ENCODE results near the gene OSBPL9.

DNA sequence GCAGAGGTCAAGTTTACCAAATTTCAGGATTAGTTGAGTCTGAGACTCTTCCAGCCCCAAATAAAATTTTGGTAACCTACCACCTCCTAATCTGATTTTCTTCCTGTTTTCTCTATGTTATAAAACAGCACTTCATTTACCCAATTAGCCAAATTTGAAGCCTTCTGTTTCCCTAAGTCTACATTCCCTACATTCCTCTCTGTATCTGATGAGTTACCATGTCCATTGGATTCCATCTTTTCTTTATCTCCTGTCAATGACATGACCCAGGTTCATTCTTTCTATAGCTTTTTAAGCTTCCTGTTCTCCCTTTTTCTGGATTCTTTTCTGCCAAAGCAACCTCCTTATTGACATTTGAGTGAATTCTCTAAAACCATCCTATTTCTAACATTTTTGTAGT is 72.8 kb downstream of the OSBPL9 start:
- TF ChIP-seq, protein P1, sequence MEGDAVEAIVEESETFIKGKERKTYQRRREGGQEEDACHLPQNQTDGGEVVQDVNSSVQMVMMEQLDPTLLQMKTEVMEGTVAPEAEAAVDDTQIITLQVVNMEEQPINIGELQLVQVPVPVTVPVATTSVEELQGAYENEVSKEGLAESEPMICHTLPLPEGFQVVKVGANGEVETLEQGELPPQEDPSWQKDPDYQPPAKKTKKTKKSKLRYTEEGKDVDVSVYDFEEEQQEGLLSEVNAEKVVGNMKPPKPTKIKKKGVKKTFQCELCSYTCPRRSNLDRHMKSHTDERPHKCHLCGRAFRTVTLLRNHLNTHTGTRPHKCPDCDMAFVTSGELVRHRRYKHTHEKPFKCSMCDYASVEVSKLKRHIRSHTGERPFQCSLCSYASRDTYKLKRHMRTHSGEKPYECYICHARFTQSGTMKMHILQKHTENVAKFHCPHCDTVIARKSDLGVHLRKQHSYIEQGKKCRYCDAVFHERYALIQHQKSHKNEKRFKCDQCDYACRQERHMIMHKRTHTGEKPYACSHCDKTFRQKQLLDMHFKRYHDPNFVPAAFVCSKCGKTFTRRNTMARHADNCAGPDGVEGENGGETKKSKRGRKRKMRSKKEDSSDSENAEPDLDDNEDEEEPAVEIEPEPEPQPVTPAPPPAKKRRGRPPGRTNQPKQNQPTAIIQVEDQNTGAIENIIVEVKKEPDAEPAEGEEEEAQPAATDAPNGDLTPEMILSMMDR (IDR thresholded peaks at IDR 0.05) = no peak
- no peak for TF ChIP-seq EZH2 (IDR thresholded peaks at IDR 0.05; ENCODE audit: borderline replicate concordance, insufficient read depth, low read depth, low read length, poor library complexity, severe bottlenecking)

All from B cell (primary cell).